ENCODE data around the gene CA10.

- TF ChIP-seq REST (IDR thresholded peaks at IDR 0.05; ENCODE audit: unreplicated experiment) (no peak), EZH2 (IDR thresholded peaks at IDR 0.05; ENCODE audit: low read depth, unreplicated experiment) (no peak), CTCF (conservative IDR thresholded peaks at IDR 0.05; ENCODE audit: low read depth in 2 of 2) (no peak), POLR2AphosphoS5 (IDR thresholded peaks at IDR 0.05; ENCODE audit: low read depth) (no peak), JUNB (IDR thresholded peaks at IDR 0.05; ENCODE audit: unreplicated experiment) (no peak)
Observed at GRCh38 chr17:51610834-51611233, 547.7 kb downstream of the CA10 start.

All from GM23338 (cell line).